HG03039 (cell line): ENCODE data around the gene MUC5B.

Experiments
- ATAC-seq: cut with Tn5 transposase; IDR thresholded peaks from one replicate; pipeline ENCODE4 v1.9.1; 2021; ENCODE audit warnings: mild to moderate bottlenecking, moderate library complexity; ENCODE audit not compliant: unreplicated experiment

MUC5B gene

GRCh38 chr11:1296287-1296686, 73.4 kb downstream of the MUC5B start:
- ATAC-seq = no peak

GRCh38 chr11:1297011-1297575, 74.2 kb downstream of the MUC5B start:
- no peak for ATAC-seq

DNA sequence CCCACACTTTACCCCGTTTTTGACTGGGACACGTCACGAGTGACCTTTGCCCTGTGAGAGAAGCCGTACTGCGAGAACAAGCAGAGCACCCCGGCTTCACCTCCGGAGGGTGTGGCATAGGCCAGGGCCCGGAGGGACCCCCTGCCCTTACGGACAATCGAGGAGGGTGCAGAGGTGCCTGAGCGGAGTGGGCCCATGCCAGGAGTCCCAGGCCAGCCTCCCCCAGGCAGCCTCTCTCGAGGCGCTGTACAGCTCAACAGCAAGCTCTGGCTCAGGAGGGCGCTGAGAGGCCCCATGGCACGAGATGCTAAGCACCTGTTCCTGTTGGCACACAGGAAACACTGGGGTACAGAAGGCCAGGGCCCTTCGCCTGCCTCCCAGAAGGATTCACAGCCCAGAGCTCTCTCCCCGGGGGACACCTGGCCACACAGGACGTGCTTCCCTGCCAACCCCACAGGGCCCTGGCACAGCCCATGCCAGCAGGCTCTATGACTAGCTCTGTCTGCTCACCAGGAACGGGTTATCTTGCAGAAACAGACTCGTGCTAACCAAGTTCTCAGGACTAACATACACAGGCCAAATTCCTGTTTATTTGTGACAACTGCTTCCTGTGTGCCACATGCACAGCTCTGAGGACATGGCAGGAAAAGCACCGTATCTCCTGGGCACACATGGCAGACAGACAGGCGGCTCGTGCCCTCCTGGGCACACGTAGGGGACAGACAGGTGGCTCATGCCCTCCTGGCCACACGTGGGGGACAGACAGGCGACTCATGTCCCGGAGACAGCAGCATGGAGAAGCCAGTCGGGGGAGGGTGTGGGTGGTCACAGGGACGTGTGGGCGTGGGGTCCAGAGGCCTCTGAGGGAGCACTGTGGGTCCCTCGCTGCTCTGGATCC, 75.0 kb downstream of the MUC5B start:
- no peak for ATAC-seq

GRCh38 chr11:1298695-1299492, 76.0 kb downstream of the MUC5B start:
- no peak for ATAC-seq

DNA sequence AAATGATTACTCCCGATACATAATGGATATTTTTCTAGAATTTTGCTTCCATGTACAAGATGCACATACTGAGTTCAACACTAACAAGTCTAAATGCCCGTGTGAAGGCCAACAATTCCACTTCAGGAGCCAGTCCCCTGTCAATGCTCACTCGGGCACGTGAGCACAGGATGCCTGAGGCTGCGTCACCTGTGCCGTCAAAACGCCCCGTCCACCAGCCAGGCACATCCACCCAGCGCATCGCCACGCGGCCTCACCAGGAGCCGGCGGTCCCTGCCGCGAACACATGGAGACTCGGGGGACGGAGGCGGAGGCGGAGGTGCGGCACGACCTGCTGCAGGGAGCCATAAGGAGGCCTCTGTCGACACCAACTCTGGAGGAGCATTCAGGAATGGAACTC, 76.8 kb downstream of the MUC5B start:
- ATAC-seq = no peak

- no peak for ATAC-seq
Observed at GRCh38 chr11:1300121-1300520, 77.3 kb downstream of the MUC5B start.

- ATAC-seq = no peak
Observed at GRCh38 chr11:1300569-1301187, 77.8 kb downstream of the MUC5B start.

- ATAC-seq = no peak
Observed at GRCh38 chr11:1301220-1302000, 78.5 kb downstream of the MUC5B start.

- no peak for ATAC-seq
Observed at GRCh38 chr11:1302041-1302460, 79.2 kb downstream of the MUC5B start.

DNA sequence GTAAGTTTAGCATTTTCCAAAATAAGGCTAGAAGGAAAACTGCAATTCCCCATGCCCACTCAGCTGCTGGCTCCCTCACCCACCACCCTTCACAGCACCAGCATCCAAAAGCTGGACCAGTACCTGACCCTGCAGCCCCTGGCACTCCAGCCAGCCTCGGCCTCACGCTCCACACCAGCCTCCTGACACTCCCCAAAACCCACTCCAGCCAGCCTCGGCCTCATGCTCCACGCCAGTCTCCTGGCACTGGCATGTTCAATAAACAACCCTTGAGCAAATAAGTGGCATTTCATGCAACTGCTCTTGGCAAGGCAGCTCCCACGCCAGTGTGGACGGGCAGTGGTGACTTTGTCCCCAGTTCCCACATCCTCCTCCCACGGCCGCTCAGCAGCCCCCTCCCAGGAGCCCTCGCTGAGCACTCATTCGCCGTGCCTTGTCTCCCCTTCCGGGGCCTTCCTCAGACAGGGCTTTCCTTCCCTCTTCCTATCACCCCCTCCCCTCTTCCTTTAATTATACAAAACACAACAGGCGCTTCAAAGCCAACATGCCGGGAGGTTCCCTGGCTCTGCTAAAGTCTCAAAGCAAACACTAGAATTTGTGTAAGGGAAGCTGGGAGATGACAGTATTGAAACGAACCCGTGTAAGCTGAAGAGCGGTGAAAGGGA, 79.7 kb downstream of the MUC5B start:
- no peak for ATAC-seq

DNA sequence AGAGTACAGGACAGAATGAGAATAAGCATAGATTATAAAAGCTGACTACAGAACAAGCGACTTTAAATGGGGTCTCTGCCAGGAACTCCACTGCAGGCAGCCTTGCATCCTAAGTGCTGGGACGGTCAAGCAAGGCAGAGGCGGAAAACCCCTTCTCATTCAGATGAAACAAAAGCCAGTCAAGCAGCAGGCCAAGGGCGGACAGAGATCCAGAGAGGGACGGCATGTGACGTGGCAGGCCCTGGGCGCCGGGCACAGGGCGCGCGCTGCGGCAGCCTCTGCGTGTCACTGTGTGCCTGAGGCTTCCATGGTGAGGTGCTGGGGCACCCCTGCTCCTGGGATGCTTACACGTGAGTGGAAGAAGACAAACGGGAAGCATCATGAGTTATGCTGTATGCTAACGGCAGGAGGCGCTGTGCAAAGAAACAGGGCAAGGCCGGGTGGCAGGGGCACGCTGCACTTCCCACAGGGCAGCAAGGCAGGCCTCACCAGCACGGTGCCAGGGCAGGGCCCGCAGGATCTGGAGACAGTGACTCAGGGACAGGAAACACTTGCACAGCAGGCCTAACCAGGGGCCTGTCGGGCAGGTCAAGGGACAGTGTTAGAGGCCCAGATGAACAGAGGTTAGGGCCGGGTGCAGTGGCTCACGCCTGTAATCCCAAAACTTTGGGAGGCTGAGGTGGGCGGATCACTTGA, 80.4 kb downstream of the MUC5B start:
- no peak for ATAC-seq

- no peak for ATAC-seq
Observed at GRCh38 chr11:1303973-1304372, 81.1 kb downstream of the MUC5B start.

GRCh38 chr11:1304380-1304779, 81.5 kb downstream of the MUC5B start:
- ATAC-seq = no peak

DNA sequence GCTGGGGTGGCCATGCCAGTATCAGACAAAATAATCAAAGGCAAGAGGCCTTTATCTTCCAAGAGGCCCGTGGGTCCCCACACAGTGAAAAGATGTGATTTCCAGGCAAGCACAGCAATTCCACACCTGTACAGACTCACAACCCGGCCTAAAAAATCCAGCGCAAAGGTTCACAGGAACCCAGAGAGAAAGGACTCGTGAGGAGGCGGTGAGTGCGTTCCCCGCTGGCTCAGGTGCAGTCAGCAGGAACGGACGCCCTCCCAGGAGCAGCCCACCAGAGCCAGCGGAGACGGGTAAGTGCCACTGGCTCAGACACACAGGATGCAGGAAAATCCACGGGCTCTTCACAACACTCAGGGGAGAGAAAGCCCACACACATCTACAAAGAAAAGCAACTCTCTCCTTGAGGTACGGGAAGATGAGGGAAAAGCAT, 82.2 kb downstream of the MUC5B start:
- no peak for ATAC-seq

- no peak for ATAC-seq
Observed at GRCh38 chr11:1305501-1306056, 82.7 kb downstream of the MUC5B start.

- no peak for ATAC-seq
Observed at GRCh38 chr11:1306186-1307162, 83.6 kb downstream of the MUC5B start.

DNA sequence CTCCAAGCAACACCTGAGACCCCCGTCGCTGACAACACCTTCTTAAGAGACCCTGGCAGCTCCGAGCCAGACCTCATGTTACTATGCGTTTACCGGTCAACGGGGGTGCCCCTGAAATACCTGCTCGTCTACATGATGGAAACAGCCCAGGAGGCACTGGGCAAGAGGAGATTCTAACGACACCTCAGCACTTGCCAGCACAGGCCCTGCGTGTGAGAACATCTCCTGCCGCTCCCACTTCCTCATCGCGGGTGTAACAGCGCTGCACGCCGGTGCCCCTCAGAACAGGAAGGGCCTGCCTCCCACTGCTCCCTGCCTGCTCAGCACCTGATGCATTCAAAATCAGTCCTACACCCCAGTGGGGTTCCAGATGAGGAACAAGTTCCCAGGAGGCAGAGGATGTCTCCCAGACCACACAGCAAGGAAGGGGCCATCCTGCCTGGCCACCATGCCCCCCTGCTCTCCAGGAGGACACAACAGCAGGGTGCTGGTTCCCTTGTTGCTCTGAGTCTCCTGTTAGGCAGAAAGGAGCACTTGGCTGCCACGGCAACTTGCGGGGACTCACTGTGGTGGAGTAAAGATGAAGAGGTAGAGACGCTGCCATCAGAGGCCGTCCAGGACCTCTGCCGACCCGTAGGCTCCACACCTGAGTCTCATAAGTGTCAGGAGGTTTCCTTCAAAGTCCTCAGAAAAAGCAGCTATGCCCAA, 84.5 kb downstream of the MUC5B start:
- ATAC-seq = no peak
